HepG2 (cell line): ENCODE measurements around the gene SAMD10. TPM values are rescaled to one million over a fixed set of nuclear protein-coding genes. Genes with fewer than 3 reads are reported as not detected.
A peak's percentile ranks its signal among the peaks of the same experiment; 100 is the strongest.

ENCODE experiments used
- AHR ChIP-seq: IDR thresholded peaks from 2 replicates; pipeline ENCODE4 v1.6.1; 2018; ENCODE audit warnings: missing genetic modification reagents, missing compliant biosample characterization
- FOSL1 ChIP-seq: sonication (generic); formaldehyde crosslinking; IDR thresholded peaks from 2 replicates; pipeline ENCODE4 v1.9.0; 2021; ENCODE audit warnings: missing genetic modification reagents, borderline replicate concordance
- GATAD1 ChIP-seq: IDR thresholded peaks from 2 replicates; pipeline ENCODE4 v1.6.1; 2016; ENCODE audit warnings: missing genetic modification reagents, missing compliant biosample characterization
- HNRNPLL ChIP-seq: fragments of 200-400 bp; formaldehyde crosslinking; IDR thresholded peaks from 2 replicates; pipeline ENCODE4 v1.6.1; 2017; ENCODE audit warnings: mild to moderate bottlenecking, low read depth, low read length; ENCODE audit not compliant: poor library complexity, severe bottlenecking
- IRX3 ChIP-seq: sonication (generic); formaldehyde crosslinking; IDR thresholded peaks from 2 replicates; pipeline ENCODE4 v1.8.1; 2023; ENCODE audit warnings: mild to moderate bottlenecking, low read depth, missing genetic modification reagents, borderline replicate concordance
- KDM3A ChIP-seq: IDR thresholded peaks from 2 replicates; pipeline ENCODE4 v1.6.1; 2018; ENCODE audit warnings: low read depth, missing compliant biosample characterization
- NFATC3 ChIP-seq: sonication (generic); formaldehyde crosslinking; IDR thresholded peaks from 2 replicates; pipeline ENCODE4 v1.5.1; 2020; ENCODE audit warnings: mild to moderate bottlenecking, missing genetic modification reagents
- RBM39 ChIP-seq: fragments of 200-400 bp; formaldehyde crosslinking; IDR thresholded peaks from one replicate; pipeline ENCODE4 v1.6.1; 2018; ENCODE audit warnings: antibody characterized with exemption, mild to moderate bottlenecking, low read depth, low read length; ENCODE audit not compliant: poor library complexity, severe bottlenecking
- XBP1 ChIP-seq: sonication (generic); formaldehyde crosslinking; IDR thresholded peaks from 2 replicates; pipeline ENCODE4 v1.5.0; 2020; ENCODE audit warnings: missing genetic modification reagents
- YEATS2 ChIP-seq: sonication (generic); formaldehyde crosslinking; IDR thresholded peaks from 2 replicates; pipeline ENCODE4 v1.4.0; 2020; ENCODE audit warnings: missing genetic modification reagents, borderline replicate concordance
- ZBTB7B ChIP-seq: sonication (generic); formaldehyde crosslinking; IDR thresholded peaks from 2 replicates; pipeline ENCODE4 v1.4.0; 2020; ENCODE audit warnings: missing genetic modification reagents
- ZNF33A ChIP-seq: sonication (generic); formaldehyde crosslinking; IDR thresholded peaks from 2 replicates; pipeline ENCODE4 v1.5.1; 2020; ENCODE audit warnings: missing genetic modification reagents, mild to moderate bottlenecking, moderate library complexity, borderline replicate concordance
- ZNF484 ChIP-seq: sonication (generic); formaldehyde crosslinking; IDR thresholded peaks from 2 replicates; pipeline ENCODE4 v1.5.1; 2020; ENCODE audit warnings: mild to moderate bottlenecking, low read depth, missing genetic modification reagents, borderline replicate concordance
- ZNF549 ChIP-seq: sonication (generic); formaldehyde crosslinking; IDR thresholded peaks from 2 replicates; pipeline ENCODE4 v1.5.0; 2020; ENCODE audit warnings: missing genetic modification reagents
- ZNF569 ChIP-seq: sonication (generic); formaldehyde crosslinking; IDR thresholded peaks from 2 replicates; pipeline ENCODE4 v1.5.0; 2020; ENCODE audit warnings: mild to moderate bottlenecking, missing genetic modification reagents, moderate library complexity, borderline replicate concordance
- ZSCAN20 ChIP-seq: sonication (generic); formaldehyde crosslinking; IDR thresholded peaks from 2 replicates; pipeline ENCODE4 v1.4.0; 2020; ENCODE audit warnings: missing genetic modification reagents, mild to moderate bottlenecking, borderline replicate concordance
- polyA plus RNA-seq, 8 experiments: library from polyadenylated mRNA; depleted of rRNA in 3 of 8; stranded (reverse) in 7 of 8; unstranded in 1 of 8; fragments of >200 nt; fragmentation: Illumina TruSeq in 4 of 8; extraction: Trizol in 4 of 8; gene quantifications; 2 replicates each; pipeline versions ENCODE4 v1.2.1 to v1.2.3, GENCODE V29; 2011 to 2016; ENCODE audit warnings: low read depth in 4 of 8, missing spikeins in 1 of 8, mixed read lengths in 1 of 8; ENCODE audit not compliant: insufficient read depth in 1 of 8
- total RNA-seq, 5 experiments: library from RNA; depleted of rRNA; stranded (reverse); fragments of >200 nt; fragmentation: Illumina TruSeq; extraction: Trizol; gene quantifications; 2 replicates each; pipeline ENCODE4 v1.2.3, GENCODE V29; 2016; ENCODE audit warnings: low read depth in 1 of 5
- TF ChIP-seq, protein P1 (sequence below), 2 experiments: fragments of 450-650 bp in 1 of 2; sonication (generic) in 1 of 2; formaldehyde crosslinking; IDR thresholded peaks; 2 replicates each; pipeline versions ENCODE4 v1.5.0 to v1.8.0; 2020 to 2022; ENCODE audit warnings: mild to moderate bottlenecking in 1 of 2, missing genetic modification reagents in 1 of 2
- TF ChIP-seq, protein P2 (sequence below): sonication (generic); formaldehyde crosslinking; IDR thresholded peaks from 2 replicates; pipeline ENCODE4 v1.4.0; 2020; ENCODE audit warnings: mild to moderate bottlenecking, low read depth, missing genetic modification reagents
- TF ChIP-seq, protein P3 (sequence below): sonication (generic); formaldehyde crosslinking; IDR thresholded peaks from 2 replicates; pipeline ENCODE4 v1.5.0; 2020; ENCODE audit warnings: mild to moderate bottlenecking, missing genetic modification reagents, borderline replicate concordance

Gene SAMD10
- total and polyA plus RNA-seq, 2 of the 13 experiments (the other 11 are each of a cell fraction or from before 2014, with no cell fraction given), result 6.1 to 11.0 TPM

DNA sequence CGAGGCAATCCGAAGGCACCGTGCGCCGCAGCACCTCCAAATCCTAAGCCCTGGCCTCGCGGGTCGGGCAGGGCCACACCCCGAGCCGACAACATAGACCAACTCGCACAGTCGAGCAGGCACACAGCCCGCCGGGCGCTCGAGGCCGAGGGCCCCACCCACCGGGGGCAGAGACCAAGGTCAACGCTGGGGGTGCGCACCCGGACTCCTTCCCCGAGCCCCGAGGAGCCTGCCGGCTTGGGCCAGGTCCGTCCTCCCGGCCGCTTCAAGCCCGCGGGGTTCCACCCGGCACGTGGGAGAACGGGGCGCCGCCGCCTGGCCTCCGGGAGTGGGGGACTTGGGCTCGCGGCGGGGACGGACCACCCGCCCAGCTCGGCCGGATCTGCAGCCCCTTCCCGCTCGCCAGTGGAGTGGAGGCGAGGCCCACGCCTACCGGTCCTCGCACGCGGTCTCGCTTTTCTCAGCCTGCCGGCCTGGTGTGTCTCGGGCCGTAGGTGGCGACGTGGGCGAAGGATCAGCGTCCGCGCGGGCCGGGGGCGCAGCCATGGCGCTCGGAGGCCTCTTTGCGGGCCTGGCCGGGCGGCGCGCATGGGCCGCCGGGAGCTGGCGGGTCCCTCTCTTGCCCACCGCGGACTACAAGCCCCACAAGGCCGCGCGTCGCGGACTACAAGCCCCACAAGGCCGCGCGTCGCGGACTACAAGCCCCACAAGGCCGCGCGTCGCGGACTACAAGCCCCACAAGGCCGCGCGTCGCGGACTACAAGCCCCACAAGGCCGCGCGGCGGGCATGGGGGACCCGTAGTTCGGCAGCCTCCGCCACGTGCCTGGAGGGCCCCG lies 23.4 kb downstream of the SAMD10 start, which contains the start of gene UCKL1 (continued):
- TF ChIP-seq, protein P1, sequence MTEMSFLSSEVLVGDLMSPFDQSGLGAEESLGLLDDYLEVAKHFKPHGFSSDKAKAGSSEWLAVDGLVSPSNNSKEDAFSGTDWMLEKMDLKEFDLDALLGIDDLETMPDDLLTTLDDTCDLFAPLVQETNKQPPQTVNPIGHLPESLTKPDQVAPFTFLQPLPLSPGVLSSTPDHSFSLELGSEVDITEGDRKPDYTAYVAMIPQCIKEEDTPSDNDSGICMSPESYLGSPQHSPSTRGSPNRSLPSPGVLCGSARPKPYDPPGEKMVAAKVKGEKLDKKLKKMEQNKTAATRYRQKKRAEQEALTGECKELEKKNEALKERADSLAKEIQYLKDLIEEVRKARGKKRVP (CRISPR knock-in tag; IDR thresholded peaks at IDR 0.05), result peak; percentile 33 to 52; a peak in 2 of 4 replicates
- peak; percentile 73; the same call in 1 of the 2 replicates for TF ChIP-seq ZNF484 (CRISPR knock-in tag)
- TF ChIP-seq ZSCAN20 (CRISPR knock-in tag), result peak; percentile 97
- TF ChIP-seq RBM39, result peak; percentile 88
- peak; percentile 98 for TF ChIP-seq ZBTB7B (CRISPR knock-in tag)
- TF ChIP-seq, protein P2, sequence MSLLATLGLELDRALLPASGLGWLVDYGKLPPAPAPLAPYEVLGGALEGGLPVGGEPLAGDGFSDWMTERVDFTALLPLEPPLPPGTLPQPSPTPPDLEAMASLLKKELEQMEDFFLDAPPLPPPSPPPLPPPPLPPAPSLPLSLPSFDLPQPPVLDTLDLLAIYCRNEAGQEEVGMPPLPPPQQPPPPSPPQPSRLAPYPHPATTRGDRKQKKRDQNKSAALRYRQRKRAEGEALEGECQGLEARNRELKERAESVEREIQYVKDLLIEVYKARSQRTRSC (CRISPR knock-in tag), result peak; percentile 98
- TF ChIP-seq FOSL1 (CRISPR knock-in tag), result 0 out of 2 replicates have a peak, but pooled peaks have one; percentile 61
- peak; percentile 99 for TF ChIP-seq ZNF569 (CRISPR knock-in tag)
- TF ChIP-seq, protein P3, sequence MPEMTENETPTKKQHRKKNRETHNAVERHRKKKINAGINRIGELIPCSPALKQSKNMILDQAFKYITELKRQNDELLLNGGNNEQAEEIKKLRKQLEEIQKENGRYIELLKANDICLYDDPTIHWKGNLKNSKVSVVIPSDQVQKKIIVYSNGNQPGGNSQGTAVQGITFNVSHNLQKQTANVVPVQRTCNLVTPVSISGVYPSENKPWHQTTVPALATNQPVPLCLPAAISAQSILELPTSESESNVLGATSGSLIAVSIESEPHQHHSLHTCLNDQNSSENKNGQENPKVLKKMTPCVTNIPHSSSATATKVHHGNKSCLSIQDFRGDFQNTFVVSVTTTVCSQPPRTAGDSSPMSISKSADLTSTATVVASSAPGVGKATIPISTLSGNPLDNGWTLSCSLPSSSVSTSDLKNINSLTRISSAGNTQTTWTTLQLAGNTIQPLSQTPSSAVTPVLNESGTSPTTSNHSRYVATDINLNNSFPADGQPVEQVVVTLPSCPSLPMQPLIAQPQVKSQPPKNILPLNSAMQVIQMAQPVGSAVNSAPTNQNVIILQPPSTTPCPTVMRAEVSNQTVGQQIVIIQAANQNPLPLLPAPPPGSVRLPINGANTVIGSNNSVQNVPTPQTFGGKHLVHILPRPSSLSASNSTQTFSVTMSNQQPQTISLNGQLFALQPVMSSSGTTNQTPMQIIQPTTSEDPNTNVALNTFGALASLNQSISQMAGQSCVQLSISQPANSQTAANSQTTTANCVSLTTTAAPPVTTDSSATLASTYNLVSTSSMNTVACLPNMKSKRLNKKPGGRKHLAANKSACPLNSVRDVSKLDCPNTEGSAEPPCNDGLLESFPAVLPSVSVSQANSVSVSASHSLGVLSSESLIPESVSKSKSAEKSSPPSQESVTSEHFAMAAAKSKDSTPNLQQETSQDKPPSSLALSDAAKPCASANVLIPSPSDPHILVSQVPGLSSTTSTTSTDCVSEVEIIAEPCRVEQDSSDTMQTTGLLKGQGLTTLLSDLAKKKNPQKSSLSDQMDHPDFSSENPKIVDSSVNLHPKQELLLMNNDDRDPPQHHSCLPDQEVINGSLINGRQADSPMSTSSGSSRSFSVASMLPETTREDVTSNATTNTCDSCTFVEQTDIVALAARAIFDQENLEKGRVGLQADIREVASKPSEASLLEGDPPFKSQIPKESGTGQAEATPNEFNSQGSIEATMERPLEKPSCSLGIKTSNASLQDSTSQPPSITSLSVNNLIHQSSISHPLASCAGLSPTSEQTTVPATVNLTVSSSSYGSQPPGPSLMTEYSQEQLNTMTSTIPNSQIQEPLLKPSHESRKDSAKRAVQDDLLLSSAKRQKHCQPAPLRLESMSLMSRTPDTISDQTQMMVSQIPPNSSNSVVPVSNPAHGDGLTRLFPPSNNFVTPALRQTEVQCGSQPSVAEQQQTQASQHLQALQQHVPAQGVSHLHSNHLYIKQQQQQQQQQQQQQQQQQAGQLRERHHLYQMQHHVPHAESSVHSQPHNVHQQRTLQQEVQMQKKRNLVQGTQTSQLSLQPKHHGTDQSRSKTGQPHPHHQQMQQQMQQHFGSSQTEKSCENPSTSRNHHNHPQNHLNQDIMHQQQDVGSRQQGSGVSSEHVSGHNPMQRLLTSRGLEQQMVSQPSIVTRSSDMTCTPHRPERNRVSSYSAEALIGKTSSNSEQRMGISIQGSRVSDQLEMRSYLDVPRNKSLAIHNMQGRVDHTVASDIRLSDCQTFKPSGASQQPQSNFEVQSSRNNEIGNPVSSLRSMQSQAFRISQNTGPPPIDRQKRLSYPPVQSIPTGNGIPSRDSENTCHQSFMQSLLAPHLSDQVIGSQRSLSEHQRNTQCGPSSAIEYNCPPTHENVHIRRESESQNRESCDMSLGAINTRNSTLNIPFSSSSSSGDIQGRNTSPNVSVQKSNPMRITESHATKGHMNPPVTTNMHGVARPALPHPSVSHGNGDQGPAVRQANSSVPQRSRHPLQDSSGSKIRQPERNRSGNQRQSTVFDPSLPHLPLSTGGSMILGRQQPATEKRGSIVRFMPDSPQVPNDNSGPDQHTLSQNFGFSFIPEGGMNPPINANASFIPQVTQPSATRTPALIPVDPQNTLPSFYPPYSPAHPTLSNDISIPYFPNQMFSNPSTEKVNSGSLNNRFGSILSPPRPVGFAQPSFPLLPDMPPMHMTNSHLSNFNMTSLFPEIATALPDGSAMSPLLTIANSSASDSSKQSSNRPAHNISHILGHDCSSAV (CRISPR knock-in tag), result peak; percentile 97
- peak; percentile 85; the same call in 1 of the 2 replicates for TF ChIP-seq XBP1
- peak; percentile 68; the same call in 1 of the 2 replicates for TF ChIP-seq IRX3 (CRISPR knock-in tag)
- no peak for TF ChIP-seq ZNF33A
- peak; percentile 100 for TF ChIP-seq KDM3A (CRISPR knock-in tag)
- peak; percentile 85 for TF ChIP-seq YEATS2 (CRISPR knock-in tag)
- TF ChIP-seq ZNF549 (CRISPR knock-in tag), result peak; percentile 80
- 0 out of 2 replicates have a peak, but pooled peaks have one; percentile 78 for TF ChIP-seq NFATC3 (CRISPR knock-in tag)
- peak; percentile 84 for TF ChIP-seq GATAD1
- TF ChIP-seq AHR (CRISPR knock-in tag), result peak; percentile 97
- peak; percentile 60 for TF ChIP-seq HNRNPLL
